DMS53 treated with DMSO at 0.1 percent for 48 hours (cell line): ENCODE results near the gene PKP3.
"Not testable (repeated sequence)": the region's sequence is repeated elsewhere in the genome, so short reads cannot be mapped to it uniquely, and the experiment has no call there.

ENCODE experiments used
- DNase-seq: peaks from one replicate; lab custom pipeline; 2025; ENCODE audit not compliant: unreplicated experiment; lab: John Stamatoyannopoulos, UW

PKP3 gene

GRCh38 chr11:363443-363805, 30.6 kb upstream of the PKP3 start:
- DNase-seq: not testable (repeated sequence)

- peak; percentile 95 for DNase-seq
Measured at GRCh38 chr11:363948-364761, 29.9 kb upstream of the PKP3 start.

GRCh38 chr11:364991-365725, 28.9 kb upstream of the PKP3 start:
- no peak for DNase-seq

GRCh38 chr11:365831-366230, 28.2 kb upstream of the PKP3 start:
- no peak for DNase-seq

- DNase-seq: no peak
Measured at GRCh38 chr11:367956-368413, 26.0 kb upstream of the PKP3 start.

GRCh38 chr11:368414-369335, 25.3 kb upstream of the PKP3 start:
- peak; percentile 48 for DNase-seq

- no peak for DNase-seq
Measured at GRCh38 chr11:369336-370018, 24.5 kb upstream of the PKP3 start, which contains the start of gene B4GALNT4. Gene B4GALNT4, plus strand, starts transcription at chr11:369499. Its CDS starts 305 bp downstream, at chr11:369804.

DNA sequence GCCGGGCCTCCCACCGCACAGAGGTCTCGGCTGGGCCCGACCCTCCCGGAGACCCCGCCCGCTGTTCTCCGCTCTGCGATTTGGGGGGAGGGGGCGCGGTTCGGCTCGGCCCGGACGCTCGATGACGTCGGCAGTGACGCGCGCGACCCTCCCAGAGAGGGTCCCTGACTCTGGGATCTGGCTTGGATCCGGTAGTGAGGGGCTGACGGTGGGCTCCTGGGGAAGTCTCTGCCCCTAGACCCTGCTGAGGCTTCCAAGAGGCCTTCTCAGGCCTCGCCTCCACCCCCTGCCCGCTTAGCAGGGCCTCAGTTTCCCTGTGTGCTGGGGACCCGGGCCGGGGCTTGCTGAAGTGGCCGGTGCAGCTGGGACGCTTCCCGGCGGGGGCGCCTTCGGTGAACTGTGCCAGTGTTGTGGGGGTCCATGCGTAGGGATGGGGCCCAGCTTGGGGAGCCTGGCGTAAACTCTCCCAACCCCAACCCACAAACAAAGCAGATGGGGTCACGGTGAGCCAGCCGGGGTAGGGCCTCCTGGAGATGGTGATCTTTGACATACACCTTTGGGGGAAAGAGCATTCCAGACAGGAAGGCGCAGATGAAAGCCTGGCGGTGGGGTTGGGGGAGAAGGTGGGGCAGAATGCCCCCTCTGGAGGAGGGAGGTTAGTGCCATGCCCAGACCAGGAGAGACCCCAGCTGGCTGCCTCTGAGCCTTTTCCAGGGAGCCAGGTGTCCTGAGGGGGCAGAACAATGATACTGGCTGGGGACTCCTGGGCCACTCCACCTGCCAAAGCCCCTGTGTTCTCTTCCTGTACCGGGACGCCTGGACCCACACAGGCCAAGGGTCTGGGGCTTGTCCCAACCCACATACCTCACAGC, 23.7 kb upstream of the PKP3 start:
- DNase-seq: no peak

- no peak for DNase-seq
Measured at GRCh38 chr11:371051-371450, 23.0 kb upstream of the PKP3 start.

GRCh38 chr11:371716-372590, 22.1 kb upstream of the PKP3 start:
- no peak for DNase-seq

- DNase-seq: no peak
Measured at GRCh38 chr11:372809-373715, 20.9 kb upstream of the PKP3 start.

- DNase-seq: no peak
Measured at GRCh38 chr11:373716-374551, 20.1 kb upstream of the PKP3 start.

DNA sequence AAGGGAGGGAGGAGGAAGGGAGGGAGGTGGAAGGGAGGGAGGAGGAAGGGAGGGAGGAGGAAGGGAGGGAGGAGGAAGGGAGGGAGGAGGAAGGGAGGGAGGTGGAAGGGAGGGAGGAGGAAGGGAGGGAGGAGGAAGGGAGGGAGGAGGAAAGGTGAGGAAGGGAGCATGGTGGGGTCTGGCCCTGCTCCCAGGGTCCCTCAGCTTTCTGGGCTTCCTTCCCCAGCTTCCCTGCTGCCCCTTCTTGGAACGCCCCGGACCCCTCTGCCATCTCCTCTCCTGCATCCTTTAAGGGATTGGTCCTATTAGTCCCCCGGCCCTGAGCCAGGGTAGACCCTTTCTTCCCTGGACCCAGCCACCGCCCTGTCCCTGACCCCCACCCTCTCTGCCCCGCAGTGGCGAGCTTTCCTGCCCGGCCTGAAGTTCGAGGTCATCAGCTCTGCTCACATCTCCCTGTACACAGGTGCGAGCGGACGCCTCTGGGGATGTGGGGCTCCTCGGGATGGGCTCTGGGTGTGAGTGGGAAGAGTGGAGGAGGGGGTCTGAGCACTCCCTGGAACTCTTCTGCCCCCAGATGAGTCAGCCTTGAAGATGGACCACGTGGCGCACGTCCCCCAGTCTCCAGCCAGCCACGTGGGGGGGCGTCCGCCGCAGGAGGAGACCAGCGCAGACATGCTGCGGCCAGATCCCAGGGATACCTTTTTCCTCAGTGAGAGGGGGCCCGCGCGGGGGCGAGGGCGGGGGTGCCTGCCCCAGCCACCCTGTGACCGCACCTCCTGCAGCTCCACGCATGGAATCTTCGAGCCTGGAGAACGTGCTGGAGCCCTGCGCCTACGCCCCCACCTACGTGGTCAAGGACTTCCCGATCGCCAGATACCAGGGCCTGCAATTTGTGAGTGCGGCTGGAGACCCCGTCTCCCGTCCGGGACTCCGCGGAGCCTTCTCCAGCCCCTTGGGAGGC, 18.7 kb upstream of the PKP3 start:
- DNase-seq: no peak

DNA sequence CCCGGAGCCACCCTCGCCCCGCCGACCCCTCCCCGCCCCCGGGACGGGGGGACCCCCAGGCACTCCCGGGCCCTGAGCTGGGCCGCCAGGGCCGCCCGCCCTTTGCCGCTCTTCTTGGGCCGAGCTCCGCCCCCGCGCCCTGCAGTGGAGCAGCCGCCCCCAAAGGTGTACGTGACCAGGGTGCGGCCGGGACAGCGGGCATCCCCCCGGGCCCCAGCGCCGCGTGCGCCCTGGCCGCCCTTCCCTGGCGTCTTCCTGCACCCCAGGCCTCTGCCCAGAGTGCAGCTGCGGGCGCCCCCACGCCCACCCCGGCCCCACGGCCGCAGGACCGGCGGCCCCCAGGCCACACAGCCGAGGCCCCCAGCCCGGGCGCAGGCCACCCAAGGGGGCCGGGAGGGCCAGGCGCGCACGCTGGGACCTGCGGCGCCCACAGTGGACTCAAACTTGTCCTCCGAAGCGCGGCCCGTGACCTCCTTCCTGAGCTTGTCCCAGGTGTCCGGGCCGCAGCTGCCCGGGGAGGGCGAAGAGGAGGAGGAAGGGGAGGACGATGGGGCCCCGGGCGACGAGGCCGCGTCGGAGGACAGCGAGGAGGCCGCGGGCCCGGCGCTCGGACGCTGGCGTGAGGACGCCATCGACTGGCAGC, 17.4 kb upstream of the PKP3 start:
- DNase-seq: no peak

GRCh38 chr11:377174-377865, 16.7 kb upstream of the PKP3 start:
- no peak for DNase-seq
